ENCODE data around the gene TMEM247. TPM values are rescaled to one million over a fixed set of nuclear protein-coding genes. Genes with fewer than 3 reads are reported as not detected.

The TMEM247 gene
- total RNA-seq, 2 experiments from 2014 or later, result not detected

- Mint-ChIP-seq H3K27me3 (ENCODE audit: low read depth) (peaks cover 7% of the 10 kb centered on the region), H3K9me3 (ENCODE audit: insufficient read depth) (no peaks in the 10 kb centered on the region), H3K4me3 (no peak overlapping the region), H3K4me1 (ENCODE audit: low read depth) (no peaks in the 10 kb centered on the region), H3K36me3 (ENCODE audit: low read depth) (no peaks in the 10 kb centered on the region), H3K27ac (no peak overlapping the region)
- CTCF ChIA-PET, result no interaction called here
- POLR2A ChIA-PET, result no interaction called here
- DNase-seq (peak; percentile 8), ATAC-seq (no peak)
Measured at GRCh38 chr2:46493241-46493970, 14.0 kb downstream of the TMEM247 start.

GRCh38 chr2:46493971-46494250 is 14.5 kb downstream of the TMEM247 start:
- Mint-ChIP-seq H3K9me3 (ENCODE audit: insufficient read depth) (no peaks in the 10 kb centered on the region), H3K4me3 (no peak overlapping the region), H3K36me3 (ENCODE audit: low read depth) (no peaks in the 10 kb centered on the region), H3K27me3 (ENCODE audit: low read depth) (peaks cover 12% of the 10 kb centered on the region), H3K4me1 (ENCODE audit: low read depth) (peaks cover 1% of the 10 kb centered on the region), H3K27ac (no peak overlapping the region)
- ATAC-seq (no peak), DNase-seq (peak; percentile 6)
- ChIA-PET POLR2A (no interaction called here), CTCF (interaction anchor here (1.6 kb wide), 1 partner anchor 156 kb away, joined by 4 read pairs; no protein-coding TSS in a partner anchor)

- Mint-ChIP-seq H3K36me3 (ENCODE audit: low read depth) (no peaks in the 10 kb centered on the region), H3K4me3 (no peak overlapping the region), H3K27ac (no peak overlapping the region), H3K27me3 (ENCODE audit: low read depth) (peaks cover 14% of the 10 kb centered on the region), H3K9me3 (ENCODE audit: insufficient read depth) (no peaks in the 10 kb centered on the region), H3K4me1 (ENCODE audit: low read depth) (peaks cover 5% of the 10 kb centered on the region)
- POLR2A ChIA-PET, result no interaction called here
- ATAC-seq, result no peak
- DNase-seq, result peak; percentile 5
- CTCF ChIA-PET, result interaction anchor here (1.6 kb wide), 1 partner anchor 155 kb away, joined by 4 read pairs; no protein-coding TSS in a partner anchor
Measured at GRCh38 chr2:46494596-46494995, 15.2 kb downstream of the TMEM247 start.

- H3K36me3 Mint-ChIP-seq (ENCODE audit: low read depth), result no peaks in the 10 kb centered on the region
- H3K9me3 Mint-ChIP-seq (ENCODE audit: insufficient read depth), result no peaks in the 10 kb centered on the region
- POLR2A ChIA-PET, result no interaction called here
- CTCF ChIA-PET, result interaction anchor here (1.6 kb wide), 1 partner anchor 154 kb away, joined by 4 read pairs; no protein-coding TSS in a partner anchor
- DNase-seq (peak; percentile 14), ATAC-seq (no peak)
- no peak overlapping the region for H3K27ac Mint-ChIP-seq
- H3K4me1 Mint-ChIP-seq (ENCODE audit: low read depth), result peaks cover 13% of the 10 kb centered on the region
- peaks cover 20% of the 10 kb centered on the region for H3K27me3 Mint-ChIP-seq (ENCODE audit: low read depth)
- H3K4me3 Mint-ChIP-seq, result no peak overlapping the region
Measured at GRCh38 chr2:46495231-46496030, 16.1 kb downstream of the TMEM247 start.

GRCh38 chr2:46497766-46498165 is 18.4 kb downstream of the TMEM247 start:
- CTCF ChIA-PET, result no interaction called here
- peaks cover 13% of the 10 kb centered on the region for H3K4me1 Mint-ChIP-seq (ENCODE audit: low read depth)
- ATAC-seq (no peak), DNase-seq (peak; percentile 19)
- no peaks in the 10 kb centered on the region for H3K36me3 Mint-ChIP-seq (ENCODE audit: low read depth)
- no peak overlapping the region for H3K4me3 Mint-ChIP-seq
- H3K27me3 Mint-ChIP-seq (ENCODE audit: low read depth), result peaks cover 20% of the 10 kb centered on the region
- H3K9me3 Mint-ChIP-seq (ENCODE audit: insufficient read depth), result no peaks in the 10 kb centered on the region
- no peak overlapping the region for H3K27ac Mint-ChIP-seq
- POLR2A ChIA-PET, result no interaction called here

GRCh38 chr2:46498681-46499080 is 19.3 kb downstream of the TMEM247 start:
- Mint-ChIP-seq H3K9me3 (ENCODE audit: insufficient read depth) (no peaks in the 10 kb centered on the region), H3K4me1 (ENCODE audit: low read depth) (peaks cover 13% of the 10 kb centered on the region), H3K27ac (no peak overlapping the region), H3K36me3 (ENCODE audit: low read depth) (no peaks in the 10 kb centered on the region), H3K4me3 (peak overlapping the region; percentile 37), H3K27me3 (ENCODE audit: low read depth) (peaks cover 20% of the 10 kb centered on the region)
- ChIA-PET POLR2A (no interaction called here), CTCF (no interaction called here)
- DNase-seq (no peak), ATAC-seq (no peak)

GRCh38 chr2:46499392-46499785 is 20.0 kb downstream of the TMEM247 start:
- no peak for DNase-seq
- Mint-ChIP-seq H3K4me3 (peak overlapping the region; percentile 90), H3K36me3 (ENCODE audit: low read depth) (no peaks in the 10 kb centered on the region), H3K4me1 (ENCODE audit: low read depth) (peaks cover 13% of the 10 kb centered on the region), H3K9me3 (ENCODE audit: insufficient read depth) (no peaks in the 10 kb centered on the region), H3K27me3 (ENCODE audit: low read depth) (peaks cover 20% of the 10 kb centered on the region), H3K27ac (peak overlapping the region; percentile 27)
- peak; percentile 7 for ATAC-seq
- POLR2A ChIA-PET, result no interaction called here
- CTCF ChIA-PET, result no interaction called here

GRCh38 chr2:46500801-46501200 is 21.4 kb downstream of the TMEM247 start:
- ChIA-PET POLR2A (no interaction called here), CTCF (no interaction called here)
- Mint-ChIP-seq H3K27ac (no peak overlapping the region), H3K27me3 (ENCODE audit: low read depth) (peaks cover 20% of the 10 kb centered on the region), H3K4me3 (no peak overlapping the region), H3K36me3 (ENCODE audit: low read depth) (no peaks in the 10 kb centered on the region), H3K4me1 (ENCODE audit: low read depth) (peaks cover 13% of the 10 kb centered on the region), H3K9me3 (ENCODE audit: insufficient read depth) (no peaks in the 10 kb centered on the region)
- DNase-seq (no peak), ATAC-seq (no peak)

GRCh38 chr2:46502291-46502885 is 23.0 kb downstream of the TMEM247 start:
- DNase-seq (no peak), ATAC-seq (no peak)
- H3K4me1 Mint-ChIP-seq (ENCODE audit: low read depth), result peaks cover 16% of the 10 kb centered on the region
- no peaks in the 10 kb centered on the region for H3K36me3 Mint-ChIP-seq (ENCODE audit: low read depth)
- ChIA-PET POLR2A (no interaction called here), CTCF (no interaction called here)
- H3K27ac Mint-ChIP-seq, result no peak overlapping the region
- peaks cover 20% of the 10 kb centered on the region for H3K27me3 Mint-ChIP-seq (ENCODE audit: low read depth)
- no peak overlapping the region for H3K4me3 Mint-ChIP-seq
- H3K9me3 Mint-ChIP-seq (ENCODE audit: insufficient read depth), result no peaks in the 10 kb centered on the region

GRCh38 chr2:46503686-46504085 is 24.3 kb downstream of the TMEM247 start:
- Mint-ChIP-seq H3K4me3 (no peak overlapping the region), H3K36me3 (ENCODE audit: low read depth) (no peaks in the 10 kb centered on the region), H3K27me3 (ENCODE audit: low read depth) (peaks cover 10% of the 10 kb centered on the region), H3K9me3 (ENCODE audit: insufficient read depth) (no peaks in the 10 kb centered on the region), H3K27ac (no peak overlapping the region), H3K4me1 (ENCODE audit: low read depth) (peaks cover 17% of the 10 kb centered on the region)
- DNase-seq (no peak), ATAC-seq (no peak)
- POLR2A ChIA-PET, result no interaction called here
- CTCF ChIA-PET, result no interaction called here

GRCh38 chr2:46504221-46504620 is 24.9 kb downstream of the TMEM247 start:
- DNase-seq (no peak), ATAC-seq (no peak)
- Mint-ChIP-seq H3K27ac (no peak overlapping the region), H3K4me3 (no peak overlapping the region), H3K4me1 (ENCODE audit: low read depth) (peaks cover 16% of the 10 kb centered on the region), H3K36me3 (ENCODE audit: low read depth) (no peaks in the 10 kb centered on the region), H3K27me3 (ENCODE audit: low read depth) (peaks cover 6% of the 10 kb centered on the region), H3K9me3 (ENCODE audit: insufficient read depth) (no peaks in the 10 kb centered on the region)
- ChIA-PET POLR2A (no interaction called here), CTCF (no interaction called here)

- CTCF ChIA-PET, result interaction anchor here (1.4 kb wide), 1 partner anchor 50 kb away, joined by 3 read pairs; no protein-coding TSS in a partner anchor
- Mint-ChIP-seq H3K36me3 (ENCODE audit: low read depth) (no peaks in the 10 kb centered on the region), H3K4me3 (no peak overlapping the region), H3K27ac (no peak overlapping the region), H3K4me1 (ENCODE audit: low read depth) (peaks cover 12% of the 10 kb centered on the region), H3K27me3 (ENCODE audit: low read depth) (peaks cover 4% of the 10 kb centered on the region), H3K9me3 (ENCODE audit: insufficient read depth) (no peaks in the 10 kb centered on the region)
- POLR2A ChIA-PET, result no interaction called here
- ATAC-seq (no peak), DNase-seq (no peak)
Measured at GRCh38 chr2:46504685-46505471, 25.5 kb downstream of the TMEM247 start.
